Endothelial cell (in vitro differentiated cells): ENCODE measurements around the gene UTS2. TPM values are rescaled to one million over a fixed set of nuclear protein-coding genes. Genes with fewer than 3 reads are reported as not detected.

ENCODE experiments used
- DNase-seq: peaks from one replicate; pipeline ENCODE4 v3.0.0; 2021; ENCODE audit warnings: low spot score
- H3K27ac Mint-ChIP-seq: one replicate; pipeline ENCODE4 v1.8.0; 2021; ENCODE audit warnings: mixed read lengths, inconsistent platforms; ENCODE audit not compliant: unreplicated experiment
- H3K27me3 Mint-ChIP-seq: one replicate; pipeline ENCODE4 v1.8.0; 2021; ENCODE audit warnings: mild to moderate bottlenecking, moderate library complexity, mixed read lengths, inconsistent platforms; ENCODE audit not compliant: unreplicated experiment
- H3K36me3 Mint-ChIP-seq: one replicate; pipeline ENCODE4 v1.8.0; 2021; ENCODE audit warnings: mild to moderate bottlenecking, low read depth, mixed read lengths, inconsistent platforms; ENCODE audit not compliant: unreplicated experiment
- H3K4me1 Mint-ChIP-seq: one replicate; pipeline ENCODE4 v1.8.0; 2021; ENCODE audit warnings: mild to moderate bottlenecking, mixed read lengths, inconsistent platforms; ENCODE audit not compliant: unreplicated experiment
- H3K4me3 Mint-ChIP-seq: one replicate; pipeline ENCODE4 v1.8.0; 2021; ENCODE audit warnings: mild to moderate bottlenecking, mixed read lengths, inconsistent platforms; ENCODE audit not compliant: unreplicated experiment
- H3K9me3 Mint-ChIP-seq: one replicate; pipeline ENCODE4 v1.8.0; 2021; ENCODE audit warnings: mixed read lengths, inconsistent platforms; ENCODE audit not compliant: unreplicated experiment
- CTCF ChIP-seq: fragments of 200-600 bp; sonication (generic); IDR thresholded peaks from one replicate; pipeline ENCODE4 v1.5.0; 2021; ENCODE audit warnings: antibody characterized with exemption; ENCODE audit not compliant: unreplicated experiment
- total RNA-seq: library from RNA; stranded (reverse); fragmentation: NEBNext Ultra II Directional; extraction: Animal tissue kit (Norgen Biotek cat#: 25700); gene quantifications from one replicate; pipeline ENCODE4 v1.2.1, GENCODE V29; 2021; ENCODE audit not compliant: unreplicated experiment

UTS2 gene
- total RNA-seq, 1 donor from 2014 or later = not detected

- Mint-ChIP-seq H3K4me1 (peaks cover 10% of the 10 kb centered on the region), H3K9me3 (no peaks in the 10 kb centered on the region), H3K4me3 (no peak overlapping the region), H3K27me3 (peaks cover 4% of the 10 kb centered on the region), H3K36me3 (peaks cover 9% of the 10 kb centered on the region), H3K27ac (no peak overlapping the region)
- TF ChIP-seq CTCF = no peak
- DNase-seq = no peak
These were observed 7.3 kb upstream of the UTS2 start for GRCh38 chr1:7860130-7860529.

- H3K27me3 Mint-ChIP-seq = peaks cover 4% of the 10 kb centered on the region
- H3K27ac Mint-ChIP-seq = no peak overlapping the region
- peaks cover 6% of the 10 kb centered on the region for H3K36me3 Mint-ChIP-seq
These were observed 6.5 kb upstream of the UTS2 start for GRCh38 chr1:7859406-7859805.

GRCh38 chr1:7857985-7858384 lies 5.1 kb upstream of the UTS2 start:
- Mint-ChIP-seq H3K9me3 (no peaks in the 10 kb centered on the region), H3K4me3 (no peak overlapping the region), H3K4me1 (peaks cover 9% of the 10 kb centered on the region), H3K27ac (no peak overlapping the region), H3K27me3 (peaks cover 4% of the 10 kb centered on the region), H3K36me3 (peaks cover 4% of the 10 kb centered on the region)
- no peak for DNase-seq
- no peak for TF ChIP-seq CTCF

More at GRCh38 chr1:7859406-7859805, 6.5 kb upstream of the UTS2 start:
- Mint-ChIP-seq H3K4me3 (no peak overlapping the region), H3K9me3 (no peaks in the 10 kb centered on the region), H3K4me1 (peaks cover 7% of the 10 kb centered on the region)
- no peak for TF ChIP-seq CTCF
- DNase-seq = no peak

GRCh38 chr1:7857000-7857399 lies 4.1 kb upstream of the UTS2 start:
- Mint-ChIP-seq H3K27ac (no peak overlapping the region), H3K9me3 (no peaks in the 10 kb centered on the region), H3K27me3 (peaks cover 4% of the 10 kb centered on the region), H3K36me3 (peaks cover 4% of the 10 kb centered on the region), H3K4me1 (peaks cover 14% of the 10 kb centered on the region), H3K4me3 (no peak overlapping the region)
- no peak for DNase-seq
- no peak for TF ChIP-seq CTCF

- H3K9me3 Mint-ChIP-seq = no peaks in the 10 kb centered on the region
- peaks cover 14% of the 10 kb centered on the region for H3K4me1 Mint-ChIP-seq
- TF ChIP-seq CTCF = no peak
- no peak overlapping the region for H3K27ac Mint-ChIP-seq
- no peak overlapping the region for H3K4me3 Mint-ChIP-seq
- H3K36me3 Mint-ChIP-seq = peaks cover 4% of the 10 kb centered on the region
- H3K27me3 Mint-ChIP-seq = peaks cover 4% of the 10 kb centered on the region
- DNase-seq = no peak
These were observed 3.5 kb upstream of the UTS2 start for GRCh38 chr1:7856345-7856744.
